Osteocyte (in vitro differentiated cells): Measurements from ENCODE around the gene ARHGEF11. TPM values are rescaled to one million over a fixed set of nuclear protein-coding genes. Genes with fewer than 3 reads are reported as not detected.

Experiments
- DNase-seq: peaks from one replicate; pipeline ENCODE4 v3.0.0; 2021; ENCODE audit warnings: mixed read lengths; ENCODE audit not compliant: unreplicated experiment; ENCODE audit errors: extremely low spot score
- H3K27ac Mint-ChIP-seq: one replicate; pipeline ENCODE4 v1.8.0; 2021; ENCODE audit warnings: mild to moderate bottlenecking, mixed read lengths; ENCODE audit not compliant: unreplicated experiment
- H3K27me3 Mint-ChIP-seq: one replicate; pipeline ENCODE4 v1.8.0; 2021; ENCODE audit warnings: mixed read lengths; ENCODE audit not compliant: unreplicated experiment
- H3K36me3 Mint-ChIP-seq: one replicate; pipeline ENCODE4 v1.8.0; 2021; ENCODE audit warnings: mixed read lengths; ENCODE audit not compliant: unreplicated experiment
- H3K4me1 Mint-ChIP-seq: one replicate; pipeline ENCODE4 v1.8.0; 2021; ENCODE audit warnings: mixed read lengths; ENCODE audit not compliant: unreplicated experiment
- H3K4me3 Mint-ChIP-seq: one replicate; pipeline ENCODE4 v1.8.0; 2021; ENCODE audit warnings: mild to moderate bottlenecking, moderate library complexity, mixed read lengths; ENCODE audit not compliant: unreplicated experiment
- H3K9me3 Mint-ChIP-seq: one replicate; pipeline ENCODE4 v1.8.0; 2021; ENCODE audit warnings: mixed read lengths; ENCODE audit not compliant: unreplicated experiment
- CTCF ChIP-seq: fragments of 200-600 bp; sonication (generic); IDR thresholded peaks from 2 replicates; pipeline ENCODE4 v1.5.0; 2021; ENCODE audit warnings: antibody characterized with exemption, mild to moderate bottlenecking, moderate library complexity
- total RNA-seq: library from RNA; stranded (reverse); gene quantifications from 2 replicates; pipeline ENCODE4 v1.2.1, GENCODE V29; 2021

Gene ARHGEF11
- total RNA-seq, 1 donor from 2014 or later: 42.2 TPM

DNA sequence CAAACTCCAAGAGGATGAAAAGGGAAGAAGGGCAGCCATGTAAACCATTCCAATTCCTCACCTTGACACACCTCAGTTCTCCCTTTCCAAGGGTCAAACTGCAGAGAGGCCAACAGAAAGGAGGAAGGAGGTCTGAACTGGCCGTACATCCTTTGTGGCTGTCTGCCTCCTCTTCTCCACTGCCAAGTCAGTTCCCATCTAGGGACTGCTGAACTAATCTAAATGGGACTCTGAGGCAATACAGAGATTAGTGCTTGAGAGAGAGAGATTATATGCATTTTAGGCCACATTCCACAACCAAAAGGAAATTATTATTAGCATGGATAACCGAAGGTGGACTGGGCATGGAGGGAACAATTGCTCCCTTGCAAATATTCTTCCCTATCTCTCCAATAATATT is 2.7 kb downstream of the ARHGEF11 start:
- Mint-ChIP-seq H3K27me3 (no peaks in the 10 kb centered on the region), H3K4me1 (peaks cover 55% of the 10 kb centered on the region), H3K4me3 (peak overlapping the region; percentile 89), H3K27ac (no peak overlapping the region), H3K36me3 (peaks cover 2% of the 10 kb centered on the region), H3K9me3 (no peaks in the 10 kb centered on the region)
- no peak for TF ChIP-seq CTCF
- DNase-seq: no peak

GRCh38 chr1:157040802-157041201 is 4.7 kb downstream of the ARHGEF11 start:
- TF ChIP-seq CTCF: no peak
- Mint-ChIP-seq H3K27me3 (no peaks in the 10 kb centered on the region), H3K27ac (no peak overlapping the region), H3K36me3 (peaks cover 2% of the 10 kb centered on the region), H3K9me3 (no peaks in the 10 kb centered on the region), H3K4me1 (peaks cover 52% of the 10 kb centered on the region), H3K4me3 (no peak overlapping the region)
- DNase-seq: no peak

GRCh38 chr1:157035121-157035520 is 10.4 kb downstream of the ARHGEF11 start:
- Mint-ChIP-seq H3K4me1 (peaks cover 20% of the 10 kb centered on the region), H3K36me3 (peaks cover 7% of the 10 kb centered on the region), H3K9me3 (no peaks in the 10 kb centered on the region), H3K27ac (no peak overlapping the region), H3K27me3 (no peaks in the 10 kb centered on the region), H3K4me3 (no peak overlapping the region)
- no peak for DNase-seq
- TF ChIP-seq CTCF: no peak

DNA sequence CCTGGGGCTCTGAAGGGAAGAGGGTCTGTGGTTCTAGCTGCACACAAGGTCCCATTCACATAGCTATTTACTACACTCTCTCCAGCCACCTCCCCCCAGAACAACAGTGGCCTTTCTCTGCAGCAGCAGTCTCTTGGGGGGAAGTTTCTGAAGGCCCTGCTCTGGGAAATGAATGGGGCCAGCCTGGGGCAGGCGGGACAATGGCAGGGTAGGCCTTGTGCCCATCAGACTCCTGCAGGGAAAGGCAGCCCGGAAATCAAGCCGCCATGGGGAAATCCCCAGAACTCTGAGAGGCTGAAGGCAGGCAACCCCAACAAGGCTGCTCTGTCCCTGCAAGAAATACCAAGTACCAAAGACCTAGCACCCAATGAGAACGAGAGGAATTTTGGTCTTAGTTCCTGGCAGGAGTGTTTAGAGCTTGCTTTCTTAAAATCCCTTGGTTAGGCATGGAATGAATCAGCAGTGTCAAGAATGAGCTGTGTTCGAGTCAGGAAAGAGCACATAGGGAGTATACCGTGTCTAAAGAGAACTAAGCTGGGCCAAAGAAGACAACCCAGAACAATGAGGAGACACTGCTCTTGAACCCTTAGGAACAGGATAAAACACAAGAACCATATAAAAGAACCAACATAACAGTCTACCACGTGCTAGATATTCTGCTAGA is 11.3 kb downstream of the ARHGEF11 start:
- DNase-seq: no peak
- no peak for TF ChIP-seq CTCF
- Mint-ChIP-seq H3K36me3 (peaks cover 7% of the 10 kb centered on the region), H3K27ac (no peak overlapping the region), H3K9me3 (no peaks in the 10 kb centered on the region), H3K4me1 (peaks cover 19% of the 10 kb centered on the region), H3K27me3 (no peaks in the 10 kb centered on the region), H3K4me3 (no peak overlapping the region)

GRCh38 chr1:157033357-157033876 is 12.1 kb downstream of the ARHGEF11 start:
- Mint-ChIP-seq H3K27ac (no peak overlapping the region), H3K4me3 (no peak overlapping the region), H3K4me1 (peaks cover 16% of the 10 kb centered on the region), H3K9me3 (no peaks in the 10 kb centered on the region), H3K27me3 (no peaks in the 10 kb centered on the region), H3K36me3 (peaks cover 7% of the 10 kb centered on the region)
- DNase-seq: no peak
- TF ChIP-seq CTCF: no peak
